AG09309 (cell line): Measurements from ENCODE around the gene MEIOSIN.
"Not testable (repeated sequence)": the region's sequence is repeated elsewhere in the genome, so short reads cannot be mapped to it uniquely, and the experiment has no call there.

Source experiments
- DNase-seq: peaks from one replicate; pipeline ENCODE4 v3.0.0-alpha.2; 2010; ENCODE audit warnings: low read depth
- H3K4me3 ChIP-seq: 2 replicates; pipeline ENCODE4 v1.5.1; 2011; ENCODE audit warnings: mild to moderate bottlenecking, low read depth, low read length, moderate library complexity; ENCODE audit not compliant: control insufficient read depth
- TF ChIP-seq, protein P1 (sequence below): IDR thresholded peaks from 2 replicates; pipeline ENCODE4 v1.5.1; 2011; ENCODE audit warnings: mild to moderate bottlenecking, low read depth, low read length, inconsistent platforms; ENCODE audit not compliant: insufficient read depth, control insufficient read depth; ENCODE audit errors: missing control alignments

Gene MEIOSIN

DNA sequence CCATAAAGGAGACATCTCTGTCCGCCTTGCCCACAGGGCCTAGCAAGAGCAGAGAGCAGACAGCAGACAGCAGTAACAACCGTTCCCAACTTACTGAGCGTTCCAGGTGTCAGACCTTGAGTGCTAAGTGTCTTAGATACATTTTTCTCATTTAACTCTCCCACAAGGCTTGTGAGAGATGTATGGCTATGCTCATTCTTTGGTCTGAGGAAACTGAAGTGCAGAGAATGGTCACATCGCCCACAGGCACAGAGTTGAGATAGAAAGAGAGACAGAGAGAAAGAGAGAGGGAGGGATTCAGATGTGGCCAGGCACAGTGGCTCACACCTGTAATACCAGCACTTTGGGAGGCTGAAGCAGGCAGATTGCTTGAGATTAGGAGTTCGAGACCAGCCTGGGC is 14.3 kb downstream of the MEIOSIN start:
- TF ChIP-seq, protein P1, sequence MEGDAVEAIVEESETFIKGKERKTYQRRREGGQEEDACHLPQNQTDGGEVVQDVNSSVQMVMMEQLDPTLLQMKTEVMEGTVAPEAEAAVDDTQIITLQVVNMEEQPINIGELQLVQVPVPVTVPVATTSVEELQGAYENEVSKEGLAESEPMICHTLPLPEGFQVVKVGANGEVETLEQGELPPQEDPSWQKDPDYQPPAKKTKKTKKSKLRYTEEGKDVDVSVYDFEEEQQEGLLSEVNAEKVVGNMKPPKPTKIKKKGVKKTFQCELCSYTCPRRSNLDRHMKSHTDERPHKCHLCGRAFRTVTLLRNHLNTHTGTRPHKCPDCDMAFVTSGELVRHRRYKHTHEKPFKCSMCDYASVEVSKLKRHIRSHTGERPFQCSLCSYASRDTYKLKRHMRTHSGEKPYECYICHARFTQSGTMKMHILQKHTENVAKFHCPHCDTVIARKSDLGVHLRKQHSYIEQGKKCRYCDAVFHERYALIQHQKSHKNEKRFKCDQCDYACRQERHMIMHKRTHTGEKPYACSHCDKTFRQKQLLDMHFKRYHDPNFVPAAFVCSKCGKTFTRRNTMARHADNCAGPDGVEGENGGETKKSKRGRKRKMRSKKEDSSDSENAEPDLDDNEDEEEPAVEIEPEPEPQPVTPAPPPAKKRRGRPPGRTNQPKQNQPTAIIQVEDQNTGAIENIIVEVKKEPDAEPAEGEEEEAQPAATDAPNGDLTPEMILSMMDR: no peak
- no peak for DNase-seq
- no peak overlapping the region for H3K4me3 ChIP-seq

GRCh38 chr19:45751483-45751882 is 18.2 kb downstream of the MEIOSIN start:
- not testable (repeated sequence) for DNase-seq, H3K4me3 ChIP-seq

GRCh38 chr19:45752639-45753038 is 19.4 kb downstream of the MEIOSIN start:
- TF ChIP-seq, protein P1: no peak
- DNase-seq: no peak
- no peak overlapping the region for H3K4me3 ChIP-seq

DNA sequence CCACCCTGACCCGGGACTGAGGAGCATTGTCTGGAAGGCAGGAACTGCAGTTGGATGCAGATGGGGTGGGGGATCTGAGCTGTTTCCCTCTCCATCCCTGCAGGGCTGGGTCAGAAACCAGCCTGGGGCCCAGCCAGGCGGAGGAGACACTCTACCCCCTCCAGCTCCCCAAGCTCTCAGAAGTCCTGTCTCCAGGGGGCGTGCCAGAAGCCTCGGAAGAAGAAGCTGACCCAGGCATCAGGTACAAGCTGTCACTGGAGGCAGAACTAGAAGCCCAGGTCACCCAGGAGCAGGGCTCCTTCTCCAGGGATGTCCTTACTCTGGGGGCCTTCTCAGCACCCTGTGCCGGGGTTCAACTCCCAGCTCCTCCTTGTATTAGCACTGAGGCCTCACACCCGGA is 20.3 kb downstream of the MEIOSIN start:
- H3K4me3 ChIP-seq: no peak overlapping the region
- TF ChIP-seq, protein P1: no peak
- DNase-seq: no peak

- no peak for DNase-seq
- TF ChIP-seq, protein P1: no peak
- H3K4me3 ChIP-seq: no peak overlapping the region
Observed at GRCh38 chr19:45754323-45754722, 21.1 kb downstream of the MEIOSIN start.

- DNase-seq: no peak
- TF ChIP-seq, protein P1: no peak
- no peak overlapping the region for H3K4me3 ChIP-seq
Observed at GRCh38 chr19:45757695-45758094, 24.5 kb downstream of the MEIOSIN start.

- no peak overlapping the region for H3K4me3 ChIP-seq
- TF ChIP-seq, protein P1: no peak
- no peak for DNase-seq
Observed at GRCh38 chr19:45758921-45759320, 25.7 kb downstream of the MEIOSIN start.

DNA sequence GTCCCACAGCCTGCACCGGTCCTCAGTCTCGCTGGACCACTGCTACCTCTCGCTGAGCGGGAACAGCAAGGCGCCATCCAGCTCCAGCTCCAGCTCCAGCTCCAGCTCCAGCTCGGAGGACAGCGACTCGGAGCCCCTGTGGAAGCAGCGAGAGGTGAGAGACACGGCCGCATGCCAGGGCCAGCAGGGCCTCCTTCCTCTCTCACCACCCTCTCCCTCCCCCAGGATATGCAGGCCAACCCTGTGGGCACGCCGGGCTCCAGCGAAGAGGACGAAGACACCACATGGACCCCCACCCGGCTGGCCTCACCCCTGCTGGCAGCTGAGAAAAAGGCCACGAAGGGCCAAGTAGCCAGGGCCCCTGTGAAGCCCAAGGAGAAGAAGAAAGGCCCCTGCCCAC is 28.5 kb downstream of the MEIOSIN start:
- TF ChIP-seq, protein P1: no peak
- no peak for DNase-seq
- H3K4me3 ChIP-seq: no peak overlapping the region
